ENCODE results near the gene TBCEL.

- TF ChIP-seq, protein P1, sequence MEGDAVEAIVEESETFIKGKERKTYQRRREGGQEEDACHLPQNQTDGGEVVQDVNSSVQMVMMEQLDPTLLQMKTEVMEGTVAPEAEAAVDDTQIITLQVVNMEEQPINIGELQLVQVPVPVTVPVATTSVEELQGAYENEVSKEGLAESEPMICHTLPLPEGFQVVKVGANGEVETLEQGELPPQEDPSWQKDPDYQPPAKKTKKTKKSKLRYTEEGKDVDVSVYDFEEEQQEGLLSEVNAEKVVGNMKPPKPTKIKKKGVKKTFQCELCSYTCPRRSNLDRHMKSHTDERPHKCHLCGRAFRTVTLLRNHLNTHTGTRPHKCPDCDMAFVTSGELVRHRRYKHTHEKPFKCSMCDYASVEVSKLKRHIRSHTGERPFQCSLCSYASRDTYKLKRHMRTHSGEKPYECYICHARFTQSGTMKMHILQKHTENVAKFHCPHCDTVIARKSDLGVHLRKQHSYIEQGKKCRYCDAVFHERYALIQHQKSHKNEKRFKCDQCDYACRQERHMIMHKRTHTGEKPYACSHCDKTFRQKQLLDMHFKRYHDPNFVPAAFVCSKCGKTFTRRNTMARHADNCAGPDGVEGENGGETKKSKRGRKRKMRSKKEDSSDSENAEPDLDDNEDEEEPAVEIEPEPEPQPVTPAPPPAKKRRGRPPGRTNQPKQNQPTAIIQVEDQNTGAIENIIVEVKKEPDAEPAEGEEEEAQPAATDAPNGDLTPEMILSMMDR (conservative IDR thresholded peaks at IDR 0.05 in 1 of 2, IDR thresholded peaks at IDR 0.05 in 1 of 2; ENCODE audit: extremely low read depth in 1 of 2, insufficient read depth in 1 of 2, low read depth in 1 of 2, low read length in 2 of 2), result no peak
- no peak for TF ChIP-seq EZH2 (IDR thresholded peaks at IDR 0.05; ENCODE audit: borderline replicate concordance, low read length)
Observed at GRCh38 chr11:121131656-121132055, 107.8 kb downstream of the TBCEL start.
